K562 (cell line): ENCODE measurements around the gene CPSF2. TPM values are rescaled to one million over a fixed set of nuclear protein-coding genes. Genes with fewer than 3 reads are reported as not detected.

Experiments
- CC2D1A ChIP-seq: fragments of 450-650 bp; IDR thresholded peaks from 2 replicates; pipeline ENCODE4 v1.6.1; 2017; ENCODE audit warnings: mild to moderate bottlenecking
- CTBP1 ChIP-seq: fragments of 450-650 bp; IDR thresholded peaks from 2 replicates; pipeline ENCODE4 v1.6.1; 2016; ENCODE audit warnings: borderline replicate concordance
- E2F3 ChIP-seq: fragments of 250-450 bp; sonication (Bioruptor Pico); IDR thresholded peaks from 2 replicates; pipeline ENCODE4 v1.4.0; 2020; ENCODE audit warnings: mild to moderate bottlenecking
- HBP1 ChIP-seq: fragments of 450-650 bp; formaldehyde crosslinking; IDR thresholded peaks from 2 replicates; pipeline ENCODE4 v1.4.0; 2022; ENCODE audit warnings: missing genetic modification characterization
- HMBOX1 ChIP-seq: sonication (generic); IDR thresholded peaks from 2 replicates; pipeline ENCODE4 v1.6.1; 2016
- MAFK ChIP-seq: IDR thresholded peaks from 2 replicates; pipeline ENCODE4 v1.6.1; 2011; ENCODE audit warnings: low read length, improper control_type of control experiment
- MGA ChIP-seq: fragments of 450-650 bp; IDR thresholded peaks from 2 replicates; pipeline ENCODE4 v1.6.1; 2016; ENCODE audit warnings: mild to moderate bottlenecking, moderate library complexity
- RBM17 ChIP-seq: fragments of 200-400 bp; formaldehyde crosslinking; IDR thresholded peaks from 2 replicates; pipeline ENCODE4 v1.6.1; 2017; ENCODE audit warnings: low read depth, mild to moderate bottlenecking, low read length, borderline replicate concordance
- TRIM25 ChIP-seq: fragments of 450-650 bp; IDR thresholded peaks from 2 replicates; pipeline ENCODE4 v1.7.0; 2016; ENCODE audit warnings: borderline replicate concordance
- ZNF551 ChIP-seq: fragments of 250-450 bp; sonication (Bioruptor Pico); IDR thresholded peaks from 2 replicates; pipeline ENCODE4 v1.5.0; 2021; ENCODE audit warnings: mild to moderate bottlenecking, moderate library complexity
- polyA plus RNA-seq, 8 experiments: library from polyadenylated mRNA; depleted of rRNA in 4 of 8; stranded (reverse) in 5 of 8; unstranded in 3 of 8; fragments of >200 nt; fragmentation: Nextera tagmentation in 2 of 8; fragmentation: Illumina TruSeq in 1 of 8; extraction: Ambion mirVana in 2 of 8; extraction: Trizol in 1 of 8; gene quantifications; 2 replicates each; pipeline versions ENCODE4 v1.2.1 to v1.2.3, GENCODE V29; 2011 to 2014; ENCODE audit warnings: inconsistent platforms in 1 of 8, missing spikeins in 1 of 8
- total RNA-seq, 7 experiments: library from RNA; depleted of rRNA in 6 of 7; stranded (reverse); fragments of >200 nt in 6 of 7; fragmentation: Illumina TruSeq in 2 of 7; extraction: Trizol in 2 of 7; gene quantifications; 2 replicates each; pipeline versions ENCODE4 v1.2.1 to v1.2.3, GENCODE V29; 2011 to 2021; ENCODE audit warnings: low replicate concordance in 1 of 7

Gene CPSF2
- total and polyA plus RNA-seq, 9 of the 15 experiments (the other 6 are each of a cell fraction or from before 2014, with no cell fraction given), result 20.8 to 71.3 (median 49.0) TPM

- TF ChIP-seq MGA, result no peak
- TF ChIP-seq CTBP1, result peak; percentile 73; the same call in 1 of the 2 replicates
- TF ChIP-seq E2F3 (CRISPR knock-in tag), result no peak
- TF ChIP-seq CC2D1A, result no peak
- no peak for TF ChIP-seq HBP1 (CRISPR knock-in tag)
- no peak for TF ChIP-seq TRIM25
- TF ChIP-seq HMBOX1, result no peak
- no peak for TF ChIP-seq MAFK
- TF ChIP-seq RBM17, result no peak
- no peak for TF ChIP-seq ZNF551 (CRISPR knock-in tag)
Measured at GRCh38 chr14:92106143-92106926, 15.4 kb upstream of the CPSF2 start, which contains the start of gene ATXN3 (continued).
